Transverse colon (tissue), 4 donors: ENCODE measurements around the gene ATF6.

Source experiments
- POLR2A ChIP-seq: fragments of 450-650 bp; IDR thresholded peaks from one replicate; pipeline ENCODE4 v1.6.1; 2016; ENCODE audit warnings: antibody characterized with exemption, mild to moderate bottlenecking, moderate library complexity
- POLR2AphosphoS5 ChIP-seq, 3 donors: sonication (generic); formaldehyde crosslinking; IDR thresholded peaks; one replicate each; pipeline ENCODE4 v1.6.1; 2016; ENCODE audit warnings: antibody characterized with exemption in 3 of 3
- TF ChIP-seq, protein P1 (sequence below), 5 experiments: fragments of 200-600 bp in 3 of 5; fragments of 450-650 bp in 2 of 5; sonication (generic) in 3 of 5; IDR thresholded peaks; 1 replicate in 2 of 5; 2 replicates in 3 of 5; pipeline ENCODE4 v1.5.1; 2016 to 2017; ENCODE audit warnings: antibody characterized with exemption in 5 of 5, inconsistent platforms in 3 of 5, mild to moderate bottlenecking in 2 of 5, moderate library complexity in 1 of 5

DNA sequence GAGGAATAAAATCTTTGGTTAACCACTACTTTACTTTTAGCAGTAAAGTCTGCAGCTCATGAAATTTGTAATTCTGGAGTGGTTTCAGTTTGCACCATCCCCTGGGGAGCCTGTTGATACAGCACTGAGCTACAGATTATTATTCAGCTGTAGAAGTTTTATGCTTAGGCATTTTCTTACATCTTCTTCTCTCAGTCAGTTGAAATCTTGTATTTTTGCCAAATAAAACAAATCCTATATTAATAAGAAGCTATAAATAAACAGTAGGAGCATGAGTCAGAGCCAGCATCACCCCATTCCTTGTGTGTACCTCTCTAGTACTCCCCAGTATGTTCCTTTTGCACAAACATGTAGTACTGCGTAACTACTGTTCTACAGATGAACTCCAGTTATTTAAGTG is 118.9 kb downstream of the ATF6 start:
- TF ChIP-seq, protein P1, sequence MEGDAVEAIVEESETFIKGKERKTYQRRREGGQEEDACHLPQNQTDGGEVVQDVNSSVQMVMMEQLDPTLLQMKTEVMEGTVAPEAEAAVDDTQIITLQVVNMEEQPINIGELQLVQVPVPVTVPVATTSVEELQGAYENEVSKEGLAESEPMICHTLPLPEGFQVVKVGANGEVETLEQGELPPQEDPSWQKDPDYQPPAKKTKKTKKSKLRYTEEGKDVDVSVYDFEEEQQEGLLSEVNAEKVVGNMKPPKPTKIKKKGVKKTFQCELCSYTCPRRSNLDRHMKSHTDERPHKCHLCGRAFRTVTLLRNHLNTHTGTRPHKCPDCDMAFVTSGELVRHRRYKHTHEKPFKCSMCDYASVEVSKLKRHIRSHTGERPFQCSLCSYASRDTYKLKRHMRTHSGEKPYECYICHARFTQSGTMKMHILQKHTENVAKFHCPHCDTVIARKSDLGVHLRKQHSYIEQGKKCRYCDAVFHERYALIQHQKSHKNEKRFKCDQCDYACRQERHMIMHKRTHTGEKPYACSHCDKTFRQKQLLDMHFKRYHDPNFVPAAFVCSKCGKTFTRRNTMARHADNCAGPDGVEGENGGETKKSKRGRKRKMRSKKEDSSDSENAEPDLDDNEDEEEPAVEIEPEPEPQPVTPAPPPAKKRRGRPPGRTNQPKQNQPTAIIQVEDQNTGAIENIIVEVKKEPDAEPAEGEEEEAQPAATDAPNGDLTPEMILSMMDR (IDR thresholded peaks at IDR 0.05), result no peak
- TF ChIP-seq POLR2A (no peak), POLR2AphosphoS5 (IDR thresholded peaks at IDR 0.05) (no peak)
